ENCODE results near the gene HNRNPF. TPM values are rescaled to one million over a fixed set of nuclear protein-coding genes. Genes with fewer than 3 reads are reported as not detected.
"Not testable (repeated sequence)": the region's sequence is repeated elsewhere in the genome, so short reads cannot be mapped to it uniquely, and the experiment has no call there.

Gene HNRNPF
- total RNA-seq, 2 experiments from 2014 or later, result 464 to 481 TPM

GRCh38 chr10:43437141-43437870 is 28.3 kb upstream of the HNRNPF start:
- H3K36me3 Mint-ChIP-seq (ENCODE audit: low read depth), result peaks cover 11% of the 10 kb centered on the region
- H3K9me3 Mint-ChIP-seq, result no peaks in the 10 kb centered on the region
- peak overlapping the region; percentile 91 for H3K27ac Mint-ChIP-seq
- H3K4me3 Mint-ChIP-seq, result peak overlapping the region; percentile 84
- ChIA-PET POLR2A (no interaction called here), CTCF (interaction anchor here (0.9 to 2.2 kb wide), 4 partner anchors 12 to 42 kb away, joined by 3 to 9 read pairs (median 6); no protein-coding TSS in a partner anchor)
- DNase-seq, result no peak
- H3K4me1 Mint-ChIP-seq, result peaks cover 27% of the 10 kb centered on the region
- no peaks in the 10 kb centered on the region for H3K27me3 Mint-ChIP-seq

GRCh38 chr10:43436291-43437140 is 27.5 kb upstream of the HNRNPF start, which contains the start of gene ZNF487:
Gene ZNF487 (plus strand): TSS chr10:43437111. CDS start chr10:43475814, 38,703 bp downstream.
- H3K4me1 Mint-ChIP-seq, result peaks cover 27% of the 10 kb centered on the region
- peak within 1 kb of the TSS; percentile 84 for H3K4me3 Mint-ChIP-seq
- POLR2A ChIA-PET, result no interaction called here
- H3K9me3 Mint-ChIP-seq, result no peaks in the 10 kb centered on the region
- CTCF ChIA-PET, result interaction anchor here (0.7 to 2.2 kb wide), 7 partner anchors 8 to 60 kb away, joined by 3 to 9 read pairs (median 4); no protein-coding TSS in a partner anchor
- H3K27ac Mint-ChIP-seq, result peak within 1 kb of the TSS; percentile 91
- peaks cover 11% of the 10 kb centered on the region for H3K36me3 Mint-ChIP-seq (ENCODE audit: low read depth)
- peak; percentile 90 for DNase-seq
- H3K27me3 Mint-ChIP-seq, result no peaks in the 10 kb centered on the region

DNA sequence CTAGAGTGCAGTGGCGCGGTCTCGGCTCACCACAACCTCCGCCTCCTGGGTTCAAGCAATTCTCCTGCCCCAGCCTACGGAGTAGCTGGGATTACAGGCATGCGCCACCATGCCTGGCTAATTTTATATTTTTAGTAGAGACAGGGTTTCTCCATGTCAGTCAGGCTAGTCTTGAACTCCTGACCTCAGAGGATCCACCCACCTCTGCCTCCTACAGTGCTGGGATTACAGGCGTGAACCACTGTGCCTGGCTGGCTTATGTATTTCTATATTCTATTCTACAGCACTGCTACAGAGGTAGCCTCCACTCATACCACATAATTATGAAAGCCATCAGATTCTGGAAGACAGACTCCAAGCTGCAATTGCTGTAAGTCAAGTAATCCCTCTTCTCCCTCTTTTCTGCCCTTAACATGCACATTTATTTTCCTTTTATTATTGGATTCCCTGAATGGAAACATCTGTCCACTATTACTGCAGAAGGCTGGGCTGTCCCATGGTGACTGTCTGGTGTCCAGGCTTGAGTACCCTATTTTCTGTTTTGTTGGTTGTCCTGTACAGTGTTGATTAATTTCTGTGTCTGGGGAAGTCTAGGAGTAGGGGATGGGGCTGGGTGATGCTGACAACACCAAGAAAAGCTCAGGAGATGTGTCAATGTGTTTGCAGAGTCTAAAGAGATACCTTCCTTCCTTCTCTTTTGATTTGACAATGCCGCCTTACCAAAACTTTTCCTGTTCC is 22.1 kb upstream of the HNRNPF start:
- Mint-ChIP-seq H3K27ac (no peak overlapping the region), H3K4me3 (no peak overlapping the region), H3K27me3 (no peaks in the 10 kb centered on the region), H3K36me3 (ENCODE audit: low read depth) (peaks cover 3% of the 10 kb centered on the region), H3K9me3 (no peaks in the 10 kb centered on the region), H3K4me1 (peaks cover 28% of the 10 kb centered on the region)
- ChIA-PET CTCF (interaction anchor here (0.6 to 1.0 kb wide), 4 partner anchors 13 to 51 kb away, joined by 3 to 4 read pairs (median 4); no protein-coding TSS in a partner anchor), POLR2A (no interaction called here)
- DNase-seq, result no peak

DNA sequence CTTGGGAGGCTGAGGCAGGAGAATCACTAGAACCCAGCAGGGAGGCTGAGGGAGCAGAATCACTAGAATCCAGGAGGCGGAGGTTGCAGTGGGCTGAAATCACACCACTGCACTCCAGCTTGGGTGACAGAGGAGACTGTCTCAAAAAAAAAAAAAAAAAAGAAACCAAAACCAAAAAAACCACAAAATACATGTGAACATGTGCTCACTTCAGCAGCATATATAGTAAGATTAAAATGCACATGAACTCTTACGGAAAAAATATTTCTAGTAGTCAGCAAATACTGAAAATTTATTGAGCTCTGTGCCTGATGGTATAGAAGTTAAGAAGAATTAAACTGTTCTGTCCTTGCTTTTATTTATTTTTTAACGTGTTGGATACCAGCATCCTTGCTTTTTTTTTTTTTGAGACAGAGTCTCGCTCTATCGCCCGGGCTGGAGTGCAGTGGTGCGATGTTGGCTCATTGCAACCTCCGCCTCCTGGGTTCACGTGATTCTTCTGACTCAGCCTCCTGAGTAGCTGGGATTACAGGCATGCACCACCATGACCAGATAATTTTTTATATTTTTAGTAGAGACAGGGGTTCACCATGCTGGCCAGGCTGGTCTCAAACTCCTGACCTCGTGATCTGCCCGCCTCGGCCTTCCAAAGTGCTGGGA is 18.3 kb upstream of the HNRNPF start:
- DNase-seq, result peak; percentile 57
- no peaks in the 10 kb centered on the region for H3K36me3 Mint-ChIP-seq (ENCODE audit: low read depth)
- ChIA-PET CTCF (no interaction called here), POLR2A (no interaction called here)
- peak overlapping the region; percentile 62 for H3K4me3 Mint-ChIP-seq
- peaks cover 37% of the 10 kb centered on the region for H3K4me1 Mint-ChIP-seq
- H3K27me3 Mint-ChIP-seq, result no peaks in the 10 kb centered on the region
- no peaks in the 10 kb centered on the region for H3K9me3 Mint-ChIP-seq
- H3K27ac Mint-ChIP-seq, result peak overlapping the region; percentile 92

GRCh38 chr10:43426476-43426875 is 17.5 kb upstream of the HNRNPF start:
- H3K27ac Mint-ChIP-seq; H3K4me3 Mint-ChIP-seq; H3K9me3 Mint-ChIP-seq; H3K36me3 Mint-ChIP-seq (ENCODE audit: low read depth); CTCF ChIA-PET; DNase-seq; POLR2A ChIA-PET; H3K27me3 Mint-ChIP-seq: not testable (repeated sequence)
- H3K4me1 Mint-ChIP-seq, result peaks cover 44% of the 10 kb centered on the region

GRCh38 chr10:43424416-43424815 is 15.4 kb upstream of the HNRNPF start:
- no peaks in the 10 kb centered on the region for H3K9me3 Mint-ChIP-seq
- no peaks in the 10 kb centered on the region for H3K27me3 Mint-ChIP-seq
- ChIA-PET POLR2A (no interaction called here), CTCF (interaction anchor here (0.6 to 0.8 kb wide), 2 partner anchors 12 to 42 kb away, joined by 3 read pairs; no protein-coding TSS in a partner anchor)
- no peak overlapping the region for H3K4me3 Mint-ChIP-seq
- DNase-seq, result no peak
- peak overlapping the region; percentile 31 for H3K27ac Mint-ChIP-seq
- no peaks in the 10 kb centered on the region for H3K36me3 Mint-ChIP-seq (ENCODE audit: low read depth)
- H3K4me1 Mint-ChIP-seq, result peaks cover 55% of the 10 kb centered on the region

DNA sequence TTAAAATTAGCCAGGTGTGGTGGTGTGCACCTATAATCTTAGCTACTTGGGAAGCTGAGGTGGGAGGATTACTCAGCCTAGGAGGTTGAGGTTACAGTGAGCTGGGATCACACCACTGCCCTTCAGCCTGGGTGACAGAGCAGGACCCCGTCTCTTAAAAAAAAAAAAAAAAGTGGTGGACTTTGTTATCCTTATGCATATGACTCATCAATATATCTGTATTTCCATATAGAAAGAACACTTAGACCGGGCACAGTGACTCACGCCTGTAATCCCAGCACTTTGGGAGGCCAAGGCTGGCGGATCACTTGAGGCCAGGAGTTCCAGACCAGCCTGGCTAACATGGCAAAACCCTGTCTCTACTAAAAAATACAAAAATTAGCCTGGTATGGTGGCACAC is 13.0 kb upstream of the HNRNPF start:
- Mint-ChIP-seq H3K4me1 (peaks cover 61% of the 10 kb centered on the region), H3K4me3 (peak overlapping the region; percentile 41), H3K27ac (peak overlapping the region; percentile 99)
- CTCF ChIA-PET, result interaction anchor here (0.7 kb wide), 1 partner anchor 42 kb away, joined by 3 read pairs; no protein-coding TSS in a partner anchor
- DNase-seq; H3K36me3 Mint-ChIP-seq (ENCODE audit: low read depth); POLR2A ChIA-PET; H3K27me3 Mint-ChIP-seq; H3K9me3 Mint-ChIP-seq: not testable (repeated sequence)

- peak overlapping the region; percentile 99 for H3K27ac Mint-ChIP-seq
- H3K36me3 Mint-ChIP-seq (ENCODE audit: low read depth), result no peaks in the 10 kb centered on the region
- no peaks in the 10 kb centered on the region for H3K27me3 Mint-ChIP-seq
- no peak for DNase-seq
- CTCF ChIA-PET, result interaction anchor here (0.7 kb wide), 1 partner anchor 41 kb away, joined by 3 read pairs; no protein-coding TSS in a partner anchor
- POLR2A ChIA-PET, result no interaction called here
- H3K4me1 Mint-ChIP-seq, result peaks cover 61% of the 10 kb centered on the region
- H3K4me3 Mint-ChIP-seq, result peak overlapping the region; percentile 41
- no peaks in the 10 kb centered on the region for H3K9me3 Mint-ChIP-seq
Measured at GRCh38 chr10:43421519-43421918, 12.5 kb upstream of the HNRNPF start.

DNA sequence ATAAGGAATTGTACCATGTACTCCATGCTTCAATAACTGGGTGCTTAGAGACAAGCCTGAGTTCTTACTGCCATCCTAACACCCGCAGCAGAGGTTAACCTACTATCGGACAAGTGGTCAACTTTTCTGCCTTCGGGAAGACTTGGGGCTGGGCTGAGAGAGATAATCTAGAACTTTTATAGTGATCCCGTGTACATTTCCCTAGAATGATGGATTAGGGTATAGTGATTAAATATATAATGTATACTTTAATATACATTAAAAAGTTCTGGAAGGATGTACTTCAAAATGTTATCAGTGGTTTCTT is 12.2 kb upstream of the HNRNPF start:
- ChIA-PET CTCF (interaction anchor here (0.7 kb wide), 1 partner anchor 41 kb away, joined by 3 read pairs; no protein-coding TSS in a partner anchor), POLR2A (interaction anchor here (1.6 kb wide), 1 partner anchor 12 kb away, joined by 4 read pairs; the partner anchor contains the start of gene HNRNPF)
- H3K4me1 Mint-ChIP-seq, result peaks cover 59% of the 10 kb centered on the region
- DNase-seq, result no peak
- no peaks in the 10 kb centered on the region for H3K36me3 Mint-ChIP-seq (ENCODE audit: low read depth)
- no peaks in the 10 kb centered on the region for H3K27me3 Mint-ChIP-seq
- no peaks in the 10 kb centered on the region for H3K9me3 Mint-ChIP-seq
- H3K27ac Mint-ChIP-seq, result peak overlapping the region; percentile 99
- peak overlapping the region; percentile 82 for H3K4me3 Mint-ChIP-seq

DNA sequence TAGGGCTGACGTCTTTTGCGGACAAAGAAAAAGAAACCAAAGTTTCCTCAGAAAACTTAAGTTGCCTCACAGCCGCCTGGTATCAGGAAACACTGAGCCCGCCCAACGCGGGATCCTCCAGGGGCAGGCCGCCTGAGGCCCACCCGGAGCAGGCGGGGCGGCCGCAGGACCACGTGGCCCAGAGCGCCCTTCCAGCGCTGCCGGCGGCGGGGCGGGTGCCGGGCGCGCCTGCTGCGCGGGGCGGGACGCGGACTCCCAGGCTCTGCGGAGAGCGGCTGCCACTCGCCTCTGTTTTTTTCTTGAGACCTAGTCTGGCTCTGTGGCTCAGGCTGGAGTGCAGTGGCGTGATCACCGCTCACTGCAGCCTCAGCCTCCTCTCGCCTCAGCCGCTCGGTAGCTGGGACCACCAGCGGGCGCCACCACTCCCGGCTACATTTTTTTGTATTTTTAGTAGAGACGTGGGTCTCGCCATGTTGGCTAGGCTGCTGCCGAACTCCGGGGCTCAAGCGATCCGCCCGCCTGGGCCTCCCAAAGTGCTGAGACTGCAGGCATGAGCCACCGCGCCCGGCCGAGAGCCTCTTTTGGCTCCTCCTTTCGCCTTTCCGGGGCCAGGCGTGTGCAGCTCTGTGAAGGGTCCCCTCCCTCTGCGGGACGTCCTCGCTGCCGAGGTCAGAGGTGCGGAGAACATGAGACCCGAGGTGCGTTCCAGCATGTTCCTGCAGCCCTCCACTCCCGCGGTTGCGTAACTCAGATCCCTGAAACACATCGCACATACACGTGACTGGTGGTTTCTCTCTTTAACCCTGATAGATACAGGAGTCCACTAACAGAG is 11.6 kb upstream of the HNRNPF start:
- H3K27ac Mint-ChIP-seq, result peak overlapping the region; percentile 99
- DNase-seq, result peak; percentile 87
- POLR2A ChIA-PET, result interaction anchor here (0.7 to 1.6 kb wide), 2 partner anchors 11 to 285 kb away, joined by 4 read pairs; partner anchors contain the start of gene HNRNPF
- peaks cover 55% of the 10 kb centered on the region for H3K4me1 Mint-ChIP-seq
- H3K27me3 Mint-ChIP-seq, result no peaks in the 10 kb centered on the region
- H3K9me3 Mint-ChIP-seq, result no peaks in the 10 kb centered on the region
- CTCF ChIA-PET, result interaction anchor here (0.9 to 1.4 kb wide), 2 partner anchors 11 to 13 kb away, joined by 5 to 7 read pairs; partner anchors contain the start of gene HNRNPF
- peak overlapping the region; percentile 82 for H3K4me3 Mint-ChIP-seq
- no peaks in the 10 kb centered on the region for H3K36me3 Mint-ChIP-seq (ENCODE audit: low read depth)

DNA sequence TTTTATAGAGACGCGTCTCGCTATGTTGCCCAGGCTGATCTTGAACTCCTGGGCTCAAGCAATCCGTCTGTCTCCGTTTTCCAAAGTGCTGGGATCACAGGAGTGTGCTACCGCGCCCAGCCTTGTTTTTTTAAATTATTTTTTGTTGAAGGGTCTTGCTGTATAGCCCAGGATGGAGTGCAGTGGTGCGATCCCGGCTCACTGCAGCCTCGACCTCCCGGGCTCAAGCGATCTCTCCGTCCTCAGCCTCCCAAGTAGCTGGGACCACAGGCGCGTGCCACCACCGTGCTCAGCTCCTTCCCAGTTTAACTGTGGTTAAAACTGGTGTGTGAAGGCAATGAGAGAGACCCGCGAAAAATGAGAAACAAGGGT is 11.0 kb upstream of the HNRNPF start:
- POLR2A ChIA-PET, result interaction anchor here (0.7 to 1.6 kb wide), 2 partner anchors 11 to 284 kb away, joined by 4 read pairs; partner anchors contain the start of gene HNRNPF
- H3K9me3 Mint-ChIP-seq, result no peaks in the 10 kb centered on the region
- H3K27me3 Mint-ChIP-seq, result no peaks in the 10 kb centered on the region
- DNase-seq, result no peak
- peaks cover 51% of the 10 kb centered on the region for H3K4me1 Mint-ChIP-seq
- CTCF ChIA-PET, result interaction anchor here (0.9 to 1.4 kb wide), 2 partner anchors 11 to 12 kb away, joined by 5 to 7 read pairs; partner anchors contain the start of gene HNRNPF
- H3K36me3 Mint-ChIP-seq (ENCODE audit: low read depth), result no peaks in the 10 kb centered on the region
- H3K27ac Mint-ChIP-seq, result peak overlapping the region; percentile 97
- H3K4me3 Mint-ChIP-seq, result peak overlapping the region; percentile 76

Measured in activated CD4-positive, alpha-beta T cell treated with anti-CD3 and anti-CD28 coated beads, Interleukin-2, amount 10 ng/mL, durations not matched to agents 7 days and 5 days (primary cell).